Skeletal muscle satellite cell (primary cell): Measurements from ENCODE around the gene EFCAB8.
"Not testable (repeated sequence)": the region's sequence is repeated elsewhere in the genome, so short reads cannot be mapped to it uniquely, and the experiment has no call there.

Source experiments
- H3K27me3 ChIP-seq: 2 replicates; pipeline ENCODE4 v1.7.0; 2013; ENCODE audit warnings: low read length; ENCODE audit not compliant: control insufficient read depth, insufficient read depth
- H3K36me3 ChIP-seq: 2 replicates; pipeline ENCODE4 v1.7.0; 2013; ENCODE audit warnings: mild to moderate bottlenecking, control low read depth, low read length; ENCODE audit not compliant: insufficient read depth
- H3K4me1 ChIP-seq: 2 replicates; pipeline ENCODE4 v1.7.0; 2013; ENCODE audit warnings: low read length; ENCODE audit not compliant: control insufficient read depth, insufficient read depth
- H3K4me2 ChIP-seq: 2 replicates; pipeline ENCODE4 v1.7.0; 2013; ENCODE audit warnings: mild to moderate bottlenecking, low read length
- H3K4me3 ChIP-seq: 2 replicates; pipeline ENCODE4 v1.7.0; 2013; ENCODE audit warnings: low read length
- H3K9ac ChIP-seq: 2 replicates; pipeline ENCODE4 v1.7.0; 2013; ENCODE audit warnings: mild to moderate bottlenecking, low read depth, low read length, moderate library complexity
- H3K9me3 ChIP-seq: replicated peaks from 2 replicates; pipeline ENCODE4 v1.7.0; 2013; ENCODE audit warnings: mild to moderate bottlenecking, control low read depth, low read length

EFCAB8 gene

GRCh38 chr20:32934580-32934979 lies 75.9 kb downstream of the EFCAB8 start:
- Histone ChIP-seq H3K9ac (no peak overlapping the region), H3K9me3 (no peaks in the 10 kb centered on the region), H3K4me1 (no peaks in the 10 kb centered on the region), H3K36me3 (no peaks in the 10 kb centered on the region), H3K27me3 (peaks cover 4% of the 10 kb centered on the region), H3K4me2 (no peak overlapping the region), H3K4me3 (no peak overlapping the region)

GRCh38 chr20:32941155-32941885 lies 82.6 kb downstream of the EFCAB8 start:
- no peaks in the 10 kb centered on the region for H3K9me3 ChIP-seq
- H3K27me3 ChIP-seq = peaks cover 25% of the 10 kb centered on the region
- H3K9ac ChIP-seq = no peak overlapping the region
- H3K4me2 ChIP-seq = no peak overlapping the region
- H3K4me3 ChIP-seq = no peak overlapping the region
- H3K36me3 ChIP-seq = no peaks in the 10 kb centered on the region
- no peaks in the 10 kb centered on the region for H3K4me1 ChIP-seq

GRCh38 chr20:32943490-32944052 lies 84.8 kb downstream of the EFCAB8 start:
- no peak overlapping the region for H3K9ac ChIP-seq
- H3K4me3 ChIP-seq = no peak overlapping the region

GRCh38 chr20:32945710-32946221 lies 87.0 kb downstream of the EFCAB8 start:
- Histone ChIP-seq H3K4me2 (no peak overlapping the region), H3K4me1 (no peaks in the 10 kb centered on the region), H3K27me3 (peaks cover 53% of the 10 kb centered on the region), H3K9me3 (no peaks in the 10 kb centered on the region), H3K36me3 (no peaks in the 10 kb centered on the region), H3K4me3 (no peak overlapping the region), H3K9ac (no peak overlapping the region)

More at GRCh38 chr20:32943490-32944052, 84.8 kb downstream of the EFCAB8 start:
- Histone ChIP-seq H3K27me3 (peaks cover 39% of the 10 kb centered on the region), H3K4me1 (no peaks in the 10 kb centered on the region), H3K9me3 (no peaks in the 10 kb centered on the region), H3K36me3 (no peaks in the 10 kb centered on the region), H3K4me2 (no peak overlapping the region)

- no peak overlapping the region for H3K9ac ChIP-seq
- no peaks in the 10 kb centered on the region for H3K9me3 ChIP-seq
- H3K4me2 ChIP-seq = no peak overlapping the region
- no peak overlapping the region for H3K4me3 ChIP-seq
- H3K4me1 ChIP-seq = no peaks in the 10 kb centered on the region
- H3K27me3 ChIP-seq = peaks cover 58% of the 10 kb centered on the region
- H3K36me3 ChIP-seq = no peaks in the 10 kb centered on the region
Measured at GRCh38 chr20:32946629-32947028, 87.9 kb downstream of the EFCAB8 start.

- H3K4me2 ChIP-seq, H3K4me1 ChIP-seq, H3K4me3 ChIP-seq, H3K36me3 ChIP-seq, H3K9ac ChIP-seq, H3K9me3 ChIP-seq: not testable (repeated sequence)
- peaks cover 44% of the 10 kb centered on the region for H3K27me3 ChIP-seq
Measured at GRCh38 chr20:32950539-32950938, 91.8 kb downstream of the EFCAB8 start.

- peaks cover 10% of the 10 kb centered on the region for H3K27me3 ChIP-seq
Measured at GRCh38 chr20:32957459-32957858, 98.7 kb downstream of the EFCAB8 start.

GRCh38 chr20:32958574-32958973 lies 99.9 kb downstream of the EFCAB8 start:
- H3K4me1 ChIP-seq = no peaks in the 10 kb centered on the region
- H3K9ac ChIP-seq = no peak overlapping the region
- peaks cover 18% of the 10 kb centered on the region for H3K27me3 ChIP-seq
- no peak overlapping the region for H3K4me3 ChIP-seq
- no peak overlapping the region for H3K4me2 ChIP-seq
- no peaks in the 10 kb centered on the region for H3K9me3 ChIP-seq
- H3K36me3 ChIP-seq = no peaks in the 10 kb centered on the region

More at GRCh38 chr20:32957459-32957858, 98.7 kb downstream of the EFCAB8 start:
- H3K4me3 ChIP-seq = no peak overlapping the region
- H3K9me3 ChIP-seq = no peaks in the 10 kb centered on the region
- H3K9ac ChIP-seq = no peak overlapping the region
- no peak overlapping the region for H3K4me2 ChIP-seq
- no peaks in the 10 kb centered on the region for H3K36me3 ChIP-seq
- no peaks in the 10 kb centered on the region for H3K4me1 ChIP-seq

- H3K27me3 ChIP-seq = peaks cover 19% of the 10 kb centered on the region
- no peaks in the 10 kb centered on the region for H3K4me1 ChIP-seq
- no peak overlapping the region for H3K4me3 ChIP-seq
- no peaks in the 10 kb centered on the region for H3K36me3 ChIP-seq
- no peak overlapping the region for H3K9ac ChIP-seq
- no peaks in the 10 kb centered on the region for H3K9me3 ChIP-seq
- no peak overlapping the region for H3K4me2 ChIP-seq
Measured at GRCh38 chr20:32959351-32960221, 100.9 kb downstream of the EFCAB8 start.

GRCh38 chr20:32960222-32960518 lies 101.4 kb downstream of the EFCAB8 start:
- H3K9ac ChIP-seq = no peak overlapping the region
- peaks cover 19% of the 10 kb centered on the region for H3K27me3 ChIP-seq
- H3K4me1 ChIP-seq = no peaks in the 10 kb centered on the region
- no peak overlapping the region for H3K4me3 ChIP-seq
- no peaks in the 10 kb centered on the region for H3K36me3 ChIP-seq
- no peak overlapping the region for H3K4me2 ChIP-seq
- H3K9me3 ChIP-seq = no peaks in the 10 kb centered on the region

GRCh38 chr20:32960849-32961731 lies 102.4 kb downstream of the EFCAB8 start:
- H3K4me2 ChIP-seq = no peak overlapping the region
- no peaks in the 10 kb centered on the region for H3K9me3 ChIP-seq
- H3K9ac ChIP-seq = no peak overlapping the region
- H3K4me1 ChIP-seq = no peaks in the 10 kb centered on the region
- H3K27me3 ChIP-seq = peaks cover 22% of the 10 kb centered on the region
- no peaks in the 10 kb centered on the region for H3K36me3 ChIP-seq
- H3K4me3 ChIP-seq = no peak overlapping the region
